Renal cortical epithelial cell (primary cell): ENCODE data around the gene THY1. TPM values are rescaled to one million over a fixed set of nuclear protein-coding genes. Genes with fewer than 3 reads are reported as not detected.
"Not testable (repeated sequence)": the region's sequence is repeated elsewhere in the genome, so short reads cannot be mapped to it uniquely, and the experiment has no call there.

Source experiments
- DNase-seq: peaks from one replicate; pipeline ENCODE4 v3.0.0-alpha.2; 2011; ENCODE audit warnings: low read depth
- total RNA-seq: library from RNA; depleted of rRNA; stranded (reverse); fragments of >200 nt; gene quantifications from 2 replicates; pipeline ENCODE4 v1.2.3, GENCODE V29; 2014

The THY1 gene
- total RNA-seq, 1 donor from 2014 or later: 20.7 TPM

DNA sequence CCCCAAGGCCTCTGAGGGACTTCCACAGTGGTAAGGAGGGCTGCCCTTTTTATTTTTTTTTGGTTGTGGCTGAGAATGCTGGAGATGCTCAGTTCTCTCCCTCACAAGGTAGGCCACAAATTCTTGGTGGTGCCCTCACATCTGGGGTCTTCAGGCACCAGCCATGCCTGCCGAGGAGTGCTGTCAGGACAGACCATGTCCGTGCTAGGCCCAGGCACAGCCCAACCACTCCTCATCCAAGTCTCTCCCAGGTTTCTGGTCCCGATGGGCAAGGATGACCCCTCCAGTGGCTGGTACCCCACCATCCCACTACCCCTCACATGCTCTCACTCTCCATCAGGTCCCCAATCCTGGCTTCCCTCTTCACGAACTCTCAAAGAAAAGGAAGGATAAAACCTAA lies 4.2 kb downstream of the THY1 start:
- no peak for DNase-seq

DNA sequence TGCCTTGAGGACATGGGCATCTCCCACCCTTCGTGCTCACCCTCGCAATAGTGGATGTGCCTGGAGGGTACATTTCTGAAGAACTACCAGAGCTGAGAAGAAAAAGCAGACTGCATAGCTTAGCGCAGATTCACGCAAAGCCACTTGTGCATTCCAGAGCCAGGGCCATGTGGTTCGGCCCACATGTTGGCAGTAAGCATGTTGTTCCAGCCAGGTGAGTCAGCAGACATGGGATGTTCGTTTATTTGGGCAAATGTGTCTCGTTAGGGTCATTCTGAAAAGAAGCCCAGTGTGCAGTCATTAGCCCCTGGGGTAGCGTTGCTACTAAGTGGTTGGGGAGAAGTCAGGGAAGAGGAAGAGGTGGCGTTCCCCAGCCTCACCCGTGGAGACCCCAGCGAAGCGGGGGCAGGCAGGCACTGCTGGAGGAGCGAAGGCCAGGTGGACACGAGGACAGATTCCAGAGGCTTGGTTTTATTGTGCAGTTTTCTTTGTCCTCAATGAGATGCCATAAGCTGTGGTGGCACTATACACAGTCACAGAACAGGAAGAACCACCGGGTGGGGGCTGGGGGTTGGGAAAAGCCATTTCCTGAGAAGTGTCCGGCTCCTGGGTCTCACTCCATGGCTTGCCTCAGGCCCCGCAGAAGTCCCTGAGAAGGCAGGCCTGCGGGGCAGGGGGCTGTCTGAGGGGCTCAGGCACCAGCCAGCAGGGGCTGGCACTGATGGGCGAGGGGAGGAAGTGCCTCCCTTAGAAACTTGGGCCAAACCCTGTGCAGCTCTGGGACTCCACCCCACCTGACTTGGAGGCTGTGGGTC lies 5.0 kb downstream of the THY1 start:
- DNase-seq: peak; percentile 94

DNA sequence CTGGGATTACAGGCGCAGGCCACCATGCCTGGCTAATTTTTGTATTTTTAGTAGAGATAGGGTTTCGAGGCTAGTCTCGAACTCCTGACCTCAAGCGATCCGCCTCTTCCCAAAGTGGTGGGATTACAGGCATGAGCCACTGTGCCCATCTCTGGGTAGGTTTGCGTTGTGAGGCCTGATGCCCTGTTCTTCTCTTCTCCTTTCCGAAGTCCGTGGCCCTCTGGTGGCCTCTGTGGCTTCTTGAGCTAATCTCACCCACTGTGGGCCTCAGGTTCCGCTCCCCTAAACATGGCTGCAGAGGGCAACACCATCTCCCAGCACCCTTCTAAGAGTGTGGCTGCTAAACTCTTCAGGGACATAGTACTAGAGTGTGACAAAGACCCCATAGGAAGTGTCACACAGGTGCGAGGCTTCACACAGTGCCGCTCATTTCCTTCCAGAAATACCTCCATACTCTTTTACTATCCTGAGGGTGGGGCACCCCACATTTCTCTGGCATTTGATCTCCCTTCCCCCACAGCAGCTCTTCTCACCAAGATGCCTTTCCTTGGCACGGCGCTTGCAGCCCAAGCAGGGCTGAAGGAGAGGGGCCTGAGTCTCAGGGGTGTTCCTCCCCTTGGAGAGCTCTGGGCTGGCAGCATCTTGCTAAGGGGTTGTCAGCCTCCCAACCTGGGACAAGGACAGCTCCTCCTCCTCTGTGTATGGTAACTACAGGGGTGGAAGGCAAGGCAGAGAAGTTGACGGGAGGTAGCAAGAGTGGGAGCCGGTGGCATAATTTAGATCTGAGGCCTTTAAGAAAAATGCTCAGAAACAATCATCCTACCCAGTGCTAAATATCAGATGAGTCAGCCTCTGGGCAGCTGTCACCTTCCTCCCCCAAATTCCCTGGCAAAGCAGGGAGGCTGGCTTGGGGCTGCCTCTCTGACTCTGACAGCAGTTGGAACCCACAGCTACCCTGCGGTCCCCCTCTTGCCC lies 6.1 kb downstream of the THY1 start:
- DNase-seq: peak; percentile 54

DNA sequence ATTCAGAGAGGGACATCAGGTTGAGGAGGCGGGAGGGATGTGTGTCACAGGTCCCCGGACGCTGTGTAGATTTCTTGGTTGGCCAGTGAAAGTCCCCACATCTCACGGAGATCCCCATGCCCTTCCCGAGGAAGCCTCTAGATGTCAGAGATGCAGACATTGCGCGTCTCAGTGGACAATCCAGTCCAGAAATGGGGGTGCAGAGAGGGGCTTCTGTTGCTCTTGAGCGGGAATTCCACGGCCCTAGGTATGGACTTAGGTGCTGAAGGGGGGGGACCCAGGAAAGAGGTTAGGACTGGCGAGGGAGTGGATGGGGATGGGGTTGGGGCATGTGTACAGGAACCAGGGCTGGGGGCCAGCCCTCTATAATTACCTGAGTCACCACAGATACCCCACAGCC lies 7.0 kb downstream of the THY1 start:
- DNase-seq: no peak

DNA sequence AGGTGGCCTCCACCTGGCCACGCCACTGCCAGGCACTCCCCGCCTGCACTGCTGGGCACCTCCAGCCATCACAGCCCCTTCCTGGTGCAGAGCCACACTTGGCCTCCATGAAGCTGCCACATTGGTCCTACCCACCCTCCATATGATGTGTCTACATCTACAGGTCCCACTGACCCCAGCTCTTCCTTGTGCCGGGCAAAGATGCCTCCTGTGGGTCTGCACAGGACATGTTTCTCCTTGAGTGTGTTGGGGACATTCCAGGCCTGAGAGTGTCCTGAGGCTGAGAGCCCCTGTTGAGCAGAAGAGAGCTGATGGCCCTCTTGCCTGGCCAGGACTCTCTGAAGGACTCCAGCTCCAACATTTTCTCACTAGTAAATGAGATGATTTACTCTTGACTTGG lies 7.5 kb downstream of the THY1 start:
- no peak for DNase-seq

DNA sequence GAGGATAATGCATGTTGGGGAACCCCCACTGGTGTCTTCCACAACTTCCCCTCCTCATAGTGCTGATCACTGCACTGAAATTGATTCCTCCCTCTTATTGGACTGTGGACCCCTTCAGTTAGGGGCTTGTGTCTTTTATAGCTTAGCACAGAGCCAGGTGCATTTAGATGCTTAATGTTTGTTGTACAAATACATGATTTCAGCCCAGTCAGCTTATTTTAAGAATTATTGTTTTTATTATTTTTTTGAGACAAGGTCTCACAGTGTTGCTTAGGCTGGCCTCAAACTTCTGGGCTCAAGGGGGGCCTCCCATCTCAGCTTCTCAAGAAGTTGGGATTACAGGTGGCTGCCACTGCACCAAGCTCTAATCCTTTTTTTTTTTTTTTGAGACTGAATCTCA lies 8.2 kb downstream of the THY1 start:
- DNase-seq: no peak

DNA sequence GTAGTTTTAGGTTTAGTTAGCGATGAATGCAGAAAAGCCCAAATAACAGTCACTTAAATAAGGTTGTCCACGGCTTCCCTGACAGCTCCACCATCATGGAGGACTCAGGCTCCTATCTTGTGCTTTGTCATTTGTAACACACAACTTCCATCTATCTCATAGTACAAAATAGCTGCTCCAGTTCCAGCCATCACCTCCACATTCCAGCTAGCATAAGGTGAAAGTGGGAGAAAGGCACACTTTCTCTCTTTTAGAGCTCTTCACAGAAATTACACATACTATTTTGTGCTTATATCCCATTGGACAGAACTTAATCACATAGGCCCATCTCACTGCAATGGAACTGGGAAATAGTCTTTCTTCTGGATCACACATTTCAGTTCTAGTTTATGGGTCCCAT lies 8.7 kb downstream of the THY1 start:
- DNase-seq: no peak

DNA sequence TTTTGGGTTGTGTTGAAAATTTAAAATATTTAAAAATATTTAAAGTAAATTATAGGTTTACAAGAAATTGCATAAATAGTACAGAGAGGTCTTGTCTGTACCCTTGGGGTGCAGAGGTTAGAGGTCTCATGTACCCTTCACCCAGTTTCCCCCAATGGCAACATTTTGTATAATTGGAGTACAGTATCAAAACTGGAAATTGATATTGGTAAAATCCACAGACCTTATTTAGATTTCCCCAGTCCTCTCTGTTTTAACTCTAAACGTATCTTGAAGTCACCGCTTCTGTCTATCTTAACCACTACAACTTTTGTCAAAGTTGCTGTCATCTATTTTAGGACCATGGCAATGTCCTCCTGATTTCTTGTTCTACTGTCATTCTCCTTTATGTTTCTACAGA lies 10.9 kb downstream of the THY1 start:
- DNase-seq: no peak

DNA sequence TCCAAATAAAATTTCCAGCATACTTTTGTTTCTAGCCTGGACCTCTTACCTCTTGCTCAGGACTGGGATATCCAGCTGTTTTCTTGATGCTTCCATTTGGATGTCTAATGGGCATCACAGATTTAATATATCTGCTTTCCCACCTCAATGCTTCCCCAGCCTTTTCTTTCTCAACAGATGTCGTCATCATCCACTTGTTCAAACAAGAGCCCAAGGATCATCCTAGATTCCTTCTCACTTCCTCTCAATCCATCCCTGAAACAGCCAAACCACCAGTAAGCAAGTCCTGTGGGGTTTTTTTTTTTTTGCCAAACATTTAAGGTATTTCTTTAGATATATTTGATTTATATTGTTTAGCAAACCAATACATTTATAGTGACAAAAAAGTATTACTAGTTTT lies 12.5 kb downstream of the THY1 start:
- no peak for DNase-seq

DNA sequence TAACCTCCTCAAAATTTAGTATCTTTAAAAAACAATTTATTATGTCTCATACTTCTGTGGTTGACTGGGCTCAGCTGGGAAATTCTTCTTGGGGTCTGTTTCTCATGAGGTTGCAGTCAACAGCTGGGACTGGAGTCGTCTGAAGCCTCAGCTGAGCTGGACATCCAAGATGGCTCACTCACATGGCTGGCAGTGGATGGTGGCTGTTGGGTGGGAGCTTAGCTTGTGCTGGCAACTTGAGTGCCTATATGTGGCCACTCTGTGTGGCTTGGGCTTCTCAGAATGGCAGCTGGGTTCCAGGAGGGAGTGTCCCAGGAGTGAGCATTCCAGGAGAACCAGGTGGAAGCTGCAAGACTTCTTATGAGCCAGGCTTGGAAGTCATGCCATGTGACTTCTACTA lies 13.2 kb downstream of the THY1 start:
- DNase-seq: no peak

DNA sequence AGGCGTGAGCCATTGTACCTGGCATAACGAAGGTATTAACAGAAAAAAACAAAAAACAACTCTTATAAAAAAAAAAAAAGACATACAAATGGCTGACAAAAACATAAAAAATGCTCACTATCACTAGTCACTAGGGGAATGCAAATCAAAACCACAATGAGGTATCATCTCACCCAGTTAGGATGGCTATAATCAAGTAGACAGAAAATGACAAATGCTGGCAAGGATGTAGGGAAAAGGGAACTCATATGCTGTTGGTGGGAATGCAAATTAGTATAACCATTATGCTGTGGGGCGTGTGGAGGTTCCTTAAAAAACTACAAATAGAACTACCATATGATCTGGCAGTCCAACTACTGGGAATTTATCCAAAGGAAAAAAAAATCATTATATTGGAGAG lies 17.0 kb downstream of the THY1 start:
- no peak for DNase-seq

DNA sequence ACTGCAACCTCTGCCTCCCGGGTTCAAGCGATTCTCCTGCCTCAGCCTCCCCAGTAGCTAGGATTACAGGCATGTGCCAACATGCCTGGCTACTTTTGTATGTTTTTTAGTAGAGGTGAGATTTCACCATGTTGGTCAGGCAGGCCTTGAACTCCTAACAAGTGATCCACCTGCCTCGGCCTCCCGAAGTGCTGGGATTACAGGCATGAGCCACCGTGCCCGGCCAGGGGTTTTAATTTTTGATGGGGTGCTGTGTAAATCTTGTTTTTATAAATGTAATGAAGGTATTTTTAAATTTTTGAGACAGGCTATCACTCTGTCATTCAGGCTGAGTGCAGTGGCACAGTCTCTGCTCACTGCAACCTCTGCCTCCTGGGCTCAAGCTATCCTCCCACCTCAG lies 17.5 kb downstream of the THY1 start:
- not testable (repeated sequence) for DNase-seq

DNA sequence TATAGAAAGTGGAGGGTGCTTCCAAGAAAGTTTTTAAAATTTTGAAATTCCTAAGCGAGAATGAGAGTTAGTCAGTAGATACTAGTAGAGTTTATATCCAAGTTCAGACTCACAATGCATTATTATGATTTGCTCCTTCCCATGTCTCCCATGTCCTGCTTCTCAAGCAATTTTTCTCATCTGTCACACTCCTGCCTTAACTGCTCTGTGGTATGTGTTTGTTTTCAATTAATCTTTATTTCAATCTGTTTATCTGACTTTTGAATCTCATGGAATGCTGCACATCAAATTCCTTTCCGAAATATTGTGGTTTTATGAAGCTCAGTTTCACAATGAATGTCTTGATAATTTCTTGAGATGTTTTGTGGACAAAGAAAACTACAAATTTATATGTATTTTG lies 18.1 kb downstream of the THY1 start:
- no peak for DNase-seq

DNA sequence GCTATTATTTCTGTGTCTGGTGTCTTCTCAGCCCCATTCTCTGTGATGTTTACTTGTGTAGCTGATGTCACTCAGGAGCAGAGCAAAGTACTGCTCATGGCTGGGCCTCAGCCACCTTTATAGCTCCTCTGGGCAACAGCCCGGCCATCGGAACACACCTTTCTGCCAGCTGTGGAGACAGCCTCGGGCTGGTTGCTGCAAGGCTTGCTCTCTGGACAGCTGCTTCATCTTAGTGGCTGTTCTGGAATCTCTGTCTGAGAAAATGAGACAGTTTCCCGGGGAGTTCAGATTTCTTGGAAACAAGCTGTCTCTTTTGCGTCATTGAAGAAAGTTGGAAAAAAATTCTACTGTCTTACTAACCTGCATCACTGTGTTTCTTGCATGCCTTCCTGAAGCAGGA lies 20.0 kb downstream of the THY1 start:
- no peak for DNase-seq

DNA sequence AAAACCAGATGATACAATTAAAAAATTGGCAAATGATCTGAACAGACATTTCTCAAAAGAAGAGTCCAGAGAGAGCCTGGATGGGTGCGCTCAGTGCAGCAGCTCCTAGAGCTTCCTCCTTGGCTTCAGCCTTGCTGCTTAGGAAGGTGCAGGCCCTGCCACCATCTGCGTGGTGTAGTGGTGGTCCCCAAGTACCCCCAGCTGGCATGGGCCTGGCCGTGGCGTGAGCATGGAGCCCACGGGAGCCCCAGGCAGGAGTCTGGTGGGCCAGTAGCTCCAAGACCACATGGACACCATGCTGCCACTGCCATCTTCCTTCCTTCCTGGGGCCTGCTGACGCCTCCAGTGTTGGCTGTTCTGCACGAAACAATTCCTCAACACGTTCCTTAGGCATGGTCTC lies 20.5 kb downstream of the THY1 start:
- DNase-seq: no peak

DNA sequence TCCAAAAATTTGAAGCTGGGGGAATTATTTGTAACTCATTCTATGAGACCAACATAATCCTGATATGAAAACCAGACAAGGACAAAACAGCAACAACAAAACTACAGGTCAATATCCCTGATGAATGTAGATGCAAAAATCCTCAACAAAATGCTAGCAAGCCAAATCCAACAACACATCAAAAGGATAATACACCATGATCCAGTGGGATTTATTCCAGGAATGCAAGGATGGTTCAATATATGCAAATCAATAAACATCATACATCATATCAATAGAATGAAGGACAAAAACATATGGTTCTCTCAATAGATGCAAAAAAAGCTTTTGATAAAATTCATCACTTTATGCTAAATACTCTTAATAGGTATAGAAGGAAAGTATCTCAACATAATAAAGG lies 22.1 kb downstream of the THY1 start:
- DNase-seq: no peak

DNA sequence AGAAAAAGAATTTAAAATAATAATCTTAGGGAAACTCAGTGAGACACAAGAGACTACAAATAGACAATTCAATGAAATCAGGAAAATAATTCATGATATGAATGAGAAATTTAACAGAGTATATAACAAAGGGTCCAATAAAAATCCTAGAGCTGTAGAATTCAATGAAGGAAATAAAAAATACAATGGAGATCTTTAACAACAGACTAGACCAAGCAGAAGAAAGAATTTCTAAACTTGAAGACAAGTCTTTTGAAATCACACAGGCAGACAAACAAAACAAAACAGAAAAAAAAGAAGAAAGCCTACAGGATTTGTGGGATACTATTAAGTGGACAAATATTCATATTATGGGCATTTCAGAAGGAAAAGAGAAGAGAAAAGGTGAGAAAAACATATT lies 25.2 kb downstream of the THY1 start:
- DNase-seq: no peak

DNA sequence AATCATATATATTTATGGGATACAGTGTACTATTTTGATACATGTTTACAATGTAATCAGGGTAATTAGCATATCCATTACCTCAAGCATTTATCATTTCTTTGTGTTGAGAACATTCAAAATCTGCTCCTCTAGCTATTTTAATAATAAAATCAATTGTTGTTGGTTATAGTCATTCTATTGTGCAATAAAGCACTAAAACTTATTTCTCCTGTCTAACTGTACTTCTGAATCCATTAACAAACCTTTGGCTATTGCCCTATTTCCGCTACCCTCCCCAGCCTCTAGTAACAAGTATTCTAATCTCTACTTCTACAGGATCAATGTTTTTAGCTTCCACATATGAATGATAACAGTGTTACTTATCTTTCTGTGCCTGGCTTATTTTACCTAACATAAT lies 26.1 kb downstream of the THY1 start:
- DNase-seq: no peak

DNA sequence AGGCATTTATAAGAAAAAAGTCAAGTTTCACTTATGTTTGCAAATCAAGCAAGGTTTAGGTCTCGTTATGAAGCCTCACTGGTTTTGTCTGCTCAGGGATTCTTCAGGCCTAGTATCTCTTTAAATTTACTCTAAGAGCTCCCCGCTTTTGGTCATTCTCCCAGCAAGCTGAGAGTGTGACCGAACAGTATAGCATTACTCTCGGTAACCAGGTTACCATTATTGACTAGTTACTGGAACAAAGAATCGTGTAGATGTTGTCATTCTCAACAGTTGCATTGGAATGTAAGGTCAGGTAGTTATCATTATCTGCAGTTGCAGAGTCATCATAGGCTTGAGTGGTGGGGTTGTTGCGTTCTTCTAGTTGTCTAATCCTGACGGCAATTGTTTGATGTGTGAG lies 31.7 kb downstream of the THY1 start:
- DNase-seq: no peak

DNA sequence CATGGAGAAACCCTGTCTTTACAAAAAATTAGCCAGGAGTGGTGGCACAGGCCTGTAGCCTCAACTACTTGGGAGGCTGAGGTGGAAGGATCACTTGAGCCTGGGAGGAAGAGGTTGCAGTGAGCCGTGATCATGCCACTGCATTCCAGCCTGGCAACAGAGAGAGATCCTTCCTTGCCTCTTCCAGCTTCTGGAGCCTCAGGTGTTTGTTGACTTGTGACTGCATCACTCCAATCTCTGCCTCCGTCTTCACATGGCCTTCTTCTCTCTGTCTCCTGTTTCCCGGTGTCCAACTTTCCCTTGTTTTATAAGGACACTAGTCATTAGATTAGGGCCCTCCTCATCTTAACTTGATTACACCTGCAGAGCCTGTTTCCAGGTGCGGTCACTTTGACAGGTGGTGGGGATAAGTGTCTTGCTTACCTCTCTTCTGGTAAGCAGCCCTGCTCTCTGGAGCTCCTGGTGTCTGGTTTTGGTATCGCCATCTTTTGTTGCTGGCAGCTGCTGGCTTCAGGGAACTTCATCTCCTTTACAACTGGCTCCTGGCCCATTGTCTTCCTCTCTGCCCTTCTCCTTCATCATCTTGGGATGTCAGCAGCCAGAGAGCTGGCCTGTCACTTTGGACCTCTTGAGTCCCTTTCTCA lies 33.2 kb downstream of the THY1 start:
- no peak for DNase-seq

DNA sequence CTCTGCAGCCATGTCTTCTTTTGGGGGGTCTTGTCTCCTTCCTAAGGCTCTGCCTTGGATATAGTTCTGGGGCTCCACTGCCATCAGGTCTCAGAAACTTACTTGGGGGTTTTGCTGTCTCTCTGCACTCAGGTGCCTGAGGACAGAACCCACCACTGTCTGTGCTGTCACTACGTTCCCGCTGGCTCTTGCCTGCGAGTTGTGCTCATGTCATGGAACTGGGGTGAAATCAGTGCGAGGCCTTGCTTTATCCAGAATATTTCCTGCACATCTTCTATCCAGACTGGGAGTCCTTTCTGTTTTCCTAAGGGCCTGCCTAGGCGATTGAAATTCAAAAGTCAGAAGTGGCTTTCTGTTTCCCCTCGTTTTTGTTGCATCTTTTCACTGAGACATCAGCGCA lies 34.9 kb downstream of the THY1 start:
- DNase-seq: no peak

DNA sequence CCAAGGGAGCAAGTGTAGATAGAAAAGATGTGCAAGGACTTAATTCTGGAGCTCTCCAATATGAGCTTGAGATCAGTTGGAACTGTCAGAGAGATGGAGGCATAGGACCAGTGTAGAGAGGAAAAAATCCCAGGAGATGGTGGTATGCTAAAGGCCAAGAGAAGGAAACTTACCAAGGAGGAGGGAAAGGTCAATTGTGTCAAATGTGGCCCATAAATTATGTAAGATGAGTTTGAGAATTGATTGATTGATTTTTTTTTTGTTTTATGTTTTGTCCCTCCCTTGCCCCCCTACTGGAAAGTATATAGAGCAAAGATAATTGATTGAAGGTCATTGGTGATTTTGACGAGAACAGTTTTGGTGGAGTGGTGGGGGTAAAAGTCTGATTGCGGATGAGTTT lies 38.6 kb downstream of the THY1 start:
- DNase-seq: no peak

DNA sequence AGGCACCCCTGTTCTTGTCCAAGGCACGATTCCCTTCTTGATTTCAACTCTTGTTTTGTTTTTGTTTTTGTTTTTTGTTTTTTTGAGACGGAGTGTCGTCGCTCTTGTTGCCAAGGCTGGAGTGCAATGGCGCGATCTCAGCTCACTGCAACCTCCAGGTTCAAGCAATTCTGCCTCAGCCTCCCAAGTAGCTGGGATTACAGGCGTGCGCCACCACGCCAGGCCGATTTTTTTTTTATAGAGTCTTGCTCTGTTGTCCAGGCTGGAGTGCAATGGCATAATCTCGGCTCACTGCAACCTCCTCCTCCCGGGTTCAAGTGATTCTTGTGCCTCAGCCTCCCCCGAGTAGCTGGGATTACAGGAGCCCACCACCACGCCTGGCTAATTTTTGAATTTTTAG lies 40.5 kb downstream of the THY1 start:
- DNase-seq: not testable (repeated sequence)
